DMS153 treated with DMSO at 0.1 percent for 48 hours (cell line): ENCODE measurements around the gene FAM168B.

Experiments
- DNase-seq: peaks from one replicate; lab custom pipeline; 2025; ENCODE audit not compliant: unreplicated experiment; lab: John Stamatoyannopoulos, UW

Gene FAM168B

DNA sequence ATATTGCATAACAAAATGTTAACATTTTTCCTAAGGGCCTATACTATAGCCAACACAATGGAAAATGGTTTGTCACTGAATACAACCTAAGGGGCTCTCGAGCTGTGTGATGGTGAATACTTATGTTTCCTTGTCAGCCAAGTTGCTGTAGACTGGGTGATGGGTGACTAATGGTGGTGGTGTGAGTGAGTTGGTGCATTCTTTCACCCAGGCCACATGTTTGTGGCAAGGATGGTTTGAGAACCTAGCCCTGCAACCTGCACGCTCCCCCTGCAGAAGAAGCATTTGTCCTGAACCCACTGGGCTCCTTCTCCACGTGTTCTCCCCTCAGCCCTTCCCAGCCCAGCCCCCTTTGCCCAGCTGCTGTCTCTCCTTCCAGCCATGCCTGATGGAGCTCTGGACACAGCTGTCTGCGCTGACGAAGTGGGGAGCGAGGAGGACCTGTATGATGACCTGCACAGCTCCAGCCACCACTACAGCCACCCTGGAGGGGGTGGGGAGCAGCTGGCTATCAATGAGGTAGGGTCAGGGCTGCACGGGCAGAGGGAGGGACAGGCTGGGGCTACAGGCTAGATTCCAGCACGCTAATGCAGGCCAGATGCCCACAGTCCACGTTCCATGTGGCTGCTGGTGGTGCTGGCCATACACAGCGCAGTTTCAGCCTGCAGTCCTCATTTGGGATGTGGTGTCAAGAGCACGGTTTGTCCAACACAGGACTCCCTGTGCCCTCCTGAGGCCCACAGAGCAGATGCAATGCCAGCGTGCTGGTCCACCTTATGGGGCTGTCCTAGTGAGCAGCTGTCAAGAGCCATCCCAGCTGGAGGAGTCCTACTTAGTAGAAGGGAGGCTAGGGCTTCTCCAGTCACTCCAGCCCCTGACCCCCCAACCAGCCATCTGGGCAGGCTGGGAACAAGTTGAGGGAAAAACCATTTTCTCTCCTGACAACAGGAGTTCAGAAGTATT is 65.4 kb downstream of the FAM168B start:
- DNase-seq: no peak

DNA sequence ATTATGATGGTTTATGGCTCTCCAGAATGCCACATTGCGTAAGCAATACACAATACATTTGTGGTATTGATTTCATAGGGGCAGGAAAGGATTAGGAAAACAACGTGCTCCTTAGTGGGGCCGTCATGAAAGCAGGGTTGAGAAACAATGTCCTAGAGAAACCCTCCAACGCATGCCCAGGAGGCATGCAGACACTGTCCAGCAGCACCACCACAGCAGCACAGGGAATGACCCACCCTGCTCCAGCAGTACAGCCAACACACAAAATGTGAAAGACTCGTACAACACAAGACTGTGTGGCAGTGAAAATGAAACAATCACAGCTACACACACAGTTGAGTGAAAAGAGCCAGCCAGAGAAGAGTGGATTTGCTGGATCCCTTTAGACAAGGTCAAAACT is 66.3 kb downstream of the FAM168B start:
- DNase-seq: no peak

DNA sequence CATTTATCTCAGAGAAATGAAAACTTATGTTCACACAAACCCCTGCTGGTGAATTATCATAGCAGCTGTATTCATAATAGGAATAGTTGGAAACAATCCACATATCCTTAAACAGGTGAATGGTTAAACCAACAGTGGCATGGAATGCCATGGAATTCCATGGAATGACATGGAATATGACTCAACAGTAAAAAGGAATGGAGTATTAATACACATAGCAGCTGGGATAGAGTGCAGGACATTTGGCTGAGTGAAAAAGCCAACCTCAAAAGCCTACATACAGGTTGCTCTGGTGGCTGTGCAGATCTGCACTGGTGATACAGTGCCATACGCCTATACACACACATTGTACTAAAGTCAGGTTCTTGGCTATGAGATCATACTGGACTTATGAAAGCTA is 69.5 kb downstream of the FAM168B start:
- DNase-seq: no peak

DNA sequence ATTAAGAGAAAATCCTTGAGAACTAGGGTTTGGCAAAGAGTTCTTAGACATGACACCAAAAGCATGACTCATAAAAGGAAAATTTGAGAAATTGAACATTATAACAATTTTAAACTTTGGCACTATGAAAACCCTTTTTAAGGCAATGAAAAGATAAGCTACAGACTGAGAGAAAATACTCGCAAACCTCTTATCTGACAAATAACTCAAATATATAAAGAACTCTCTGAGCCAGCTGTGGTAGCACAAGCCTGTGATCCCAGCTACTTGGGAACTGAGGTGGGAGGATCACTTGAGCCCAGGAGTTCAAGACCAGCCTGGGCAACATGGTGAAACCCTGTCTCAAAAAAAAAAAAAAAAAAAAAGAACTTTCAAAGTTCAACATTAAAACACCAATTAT is 70.5 kb downstream of the FAM168B start:
- DNase-seq: no peak

DNA sequence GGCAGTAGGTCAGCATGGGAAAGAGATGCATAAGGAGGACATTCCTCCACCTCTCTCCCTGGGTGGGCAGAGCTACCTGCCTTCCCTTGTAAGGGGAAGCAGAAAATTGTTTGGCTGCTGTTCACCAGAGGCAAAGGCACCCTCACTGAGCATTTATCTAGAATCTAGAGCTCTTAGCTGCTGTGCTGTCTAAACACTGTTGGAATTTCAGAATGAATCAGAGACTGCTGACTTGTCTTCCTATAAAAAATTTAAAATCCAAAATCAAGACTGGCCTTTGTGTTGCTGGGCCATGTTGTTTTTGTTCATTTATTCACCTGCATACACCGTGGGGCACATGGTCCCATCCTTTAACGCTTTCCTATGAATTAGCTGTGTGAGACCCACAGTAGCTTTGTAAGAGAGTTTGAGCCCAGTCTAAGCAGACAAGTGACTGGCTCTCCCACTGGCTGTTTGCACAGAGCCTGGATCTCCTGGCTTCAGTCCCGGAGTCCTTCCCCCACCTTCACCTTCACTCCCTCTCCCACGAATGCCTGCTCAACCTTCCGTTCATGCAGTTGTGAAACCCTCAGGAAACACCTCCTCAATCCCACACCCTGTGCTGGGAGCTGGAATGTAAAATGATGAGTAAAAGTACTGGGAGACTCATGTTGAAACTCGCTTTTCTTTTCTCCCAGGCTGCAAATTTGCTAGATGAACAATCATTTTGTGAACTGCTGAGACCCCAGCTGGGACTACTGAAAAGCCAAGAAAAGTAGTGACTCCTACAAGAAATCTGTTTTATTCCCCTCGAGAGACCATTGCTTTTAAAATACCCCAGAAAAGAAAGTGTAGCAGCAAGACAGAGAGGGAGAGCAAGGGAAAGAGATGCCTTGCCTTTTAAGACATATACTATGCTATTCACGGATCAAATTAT is 76.2 kb downstream of the FAM168B start:
- no peak for DNase-seq

DNA sequence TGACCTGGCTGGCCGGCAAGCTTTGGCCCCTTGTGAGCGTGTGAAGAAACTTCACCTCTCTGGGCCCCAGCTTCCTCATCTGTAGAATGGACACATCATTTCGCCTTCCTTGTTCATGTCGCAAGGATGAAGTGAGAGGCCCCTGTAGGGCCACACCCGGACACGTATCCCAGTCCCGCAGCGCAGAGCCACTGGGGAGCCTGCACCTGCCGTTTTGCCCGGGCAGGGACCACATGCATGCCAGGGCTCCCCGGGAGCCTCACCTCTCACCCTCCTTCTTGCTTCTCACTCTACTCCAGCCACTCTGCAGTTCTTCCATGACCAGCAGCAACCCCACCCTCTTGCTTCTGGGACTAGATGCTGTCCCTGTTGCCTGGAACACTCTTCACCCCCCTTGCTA is 77.5 kb downstream of the FAM168B start:
- no peak for DNase-seq

DNA sequence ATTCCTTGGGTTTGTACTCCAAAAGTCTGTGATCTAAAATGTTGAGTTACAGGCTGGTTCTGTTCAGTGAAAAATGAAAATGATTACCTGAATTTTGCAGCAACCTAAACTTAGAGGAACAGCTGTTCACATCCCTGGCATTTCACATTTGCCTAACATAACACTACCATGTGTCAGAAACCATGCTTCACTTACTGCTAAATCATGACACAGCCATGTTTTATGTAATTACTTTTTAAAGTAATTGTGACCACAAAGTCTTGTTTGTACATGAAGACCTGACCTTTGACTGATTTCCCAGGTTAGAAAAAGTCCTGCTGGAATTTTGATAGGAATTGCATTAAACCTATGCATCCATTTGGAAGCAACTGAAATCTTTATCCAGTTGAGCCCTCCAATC is 79.1 kb downstream of the FAM168B start:
- no peak for DNase-seq

DNA sequence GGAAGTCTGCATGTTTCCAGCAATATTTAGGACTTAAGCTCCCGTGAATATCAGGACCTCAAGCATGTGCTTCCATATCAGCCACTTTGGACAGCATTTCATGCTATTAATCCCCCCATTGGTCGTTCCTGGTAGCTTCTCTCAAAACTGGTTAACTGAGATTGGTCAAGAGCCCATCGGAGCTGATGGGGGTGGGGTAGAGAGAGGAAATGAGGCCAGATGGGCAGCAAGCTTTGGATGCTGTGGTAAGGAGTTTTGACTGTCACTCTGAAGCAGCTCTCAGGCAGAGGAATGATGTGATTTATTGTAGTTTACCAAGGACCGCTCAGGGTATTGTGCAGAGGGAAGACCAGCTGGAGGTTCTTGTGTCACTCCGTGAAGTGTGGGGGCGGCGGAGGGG is 81.8 kb downstream of the FAM168B start:
- DNase-seq: no peak

DNA sequence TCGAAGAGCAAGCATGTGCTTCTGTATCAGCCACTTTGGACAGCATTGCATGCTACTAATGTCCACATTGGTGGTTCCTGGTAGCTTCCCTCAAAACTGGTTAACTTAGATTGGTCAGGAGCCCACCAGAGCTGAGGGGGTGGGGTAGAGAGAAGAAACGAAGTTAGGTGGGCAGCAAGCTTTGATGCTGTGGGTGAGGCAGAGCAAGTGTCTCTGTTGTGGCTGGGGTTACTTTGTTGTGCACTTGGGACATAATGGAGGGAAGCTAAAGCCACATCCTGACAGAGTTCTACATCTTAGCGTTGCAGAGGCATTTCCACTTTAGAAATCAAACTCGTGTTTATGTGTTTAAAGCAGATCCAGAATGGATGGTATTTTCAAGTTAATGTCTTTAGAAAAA is 82.7 kb downstream of the FAM168B start:
- DNase-seq: no peak

DNA sequence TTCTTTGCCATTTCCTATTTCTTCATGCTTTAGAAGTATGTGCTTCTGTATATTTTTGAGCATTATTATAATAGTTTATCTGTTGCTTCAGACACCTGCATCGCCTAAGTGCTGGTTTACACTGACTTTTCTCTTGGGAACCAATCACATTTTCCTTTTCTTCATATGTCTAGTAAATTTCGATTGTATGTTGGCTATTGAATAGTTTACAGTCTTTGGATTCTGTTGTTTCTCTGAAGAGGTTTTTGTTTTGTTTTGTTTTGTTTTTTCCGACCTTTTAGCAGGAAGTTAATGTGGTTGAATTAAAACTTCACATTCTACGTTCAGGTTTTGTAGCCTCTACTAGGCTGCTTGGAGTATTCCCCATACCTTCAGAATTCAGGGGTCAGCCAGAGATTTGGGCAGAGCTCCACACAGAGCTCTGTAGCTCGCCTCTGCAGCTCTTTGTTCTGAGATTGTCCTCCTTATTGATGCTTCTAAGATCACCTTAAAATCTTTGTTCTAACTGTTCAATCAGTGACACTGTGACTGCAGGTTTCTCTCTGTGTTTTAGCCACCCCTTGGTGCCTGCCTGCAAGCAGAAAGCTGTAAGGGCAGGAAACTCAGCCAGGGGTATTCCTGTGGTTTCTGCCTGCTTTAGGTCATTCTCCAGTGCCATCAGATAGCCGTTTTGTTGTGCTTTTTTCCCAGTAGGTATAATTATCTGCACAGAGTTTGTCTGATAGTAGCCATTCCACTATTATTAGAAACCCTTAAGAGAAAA is 83.4 kb downstream of the FAM168B start:
- DNase-seq: no peak

DNA sequence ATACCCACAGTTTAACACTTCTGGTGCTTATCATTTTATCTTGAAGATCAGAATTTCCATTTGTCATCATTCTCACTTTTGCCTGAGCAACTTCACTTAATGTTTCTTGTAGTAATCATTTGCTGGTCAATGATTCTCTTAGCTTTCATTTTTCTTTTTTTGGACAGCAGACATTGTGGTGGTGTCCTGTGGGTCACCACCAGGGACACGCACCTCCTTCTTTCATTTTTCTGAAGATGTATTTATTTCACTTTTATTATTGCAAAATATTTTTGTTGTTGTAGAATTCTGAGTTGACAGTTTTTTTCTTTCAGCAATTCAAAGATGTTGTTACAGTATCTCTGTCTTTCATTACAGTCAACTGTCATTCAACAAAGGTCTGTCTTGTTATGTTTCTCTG is 84.3 kb downstream of the FAM168B start:
- DNase-seq: no peak

DNA sequence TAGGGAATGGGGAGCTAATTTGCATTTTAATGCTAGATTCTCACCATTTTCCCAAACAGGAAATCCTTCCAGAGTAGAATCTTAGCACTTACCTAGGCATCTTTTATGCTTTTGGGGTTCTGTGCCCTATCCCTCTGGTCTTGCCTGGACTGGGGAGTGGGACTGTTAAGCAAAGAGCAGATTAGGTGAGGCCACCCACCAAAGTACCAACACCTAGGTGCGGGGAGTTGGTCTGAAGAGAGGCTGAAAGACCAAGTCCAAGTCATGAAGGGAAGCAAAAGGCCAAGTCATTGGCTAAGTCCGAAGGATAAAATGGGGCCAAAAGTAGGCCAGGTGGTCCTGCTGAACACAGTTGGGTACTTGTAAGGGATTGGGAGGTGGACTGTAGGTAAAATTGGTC is 86.7 kb downstream of the FAM168B start:
- no peak for DNase-seq

DNA sequence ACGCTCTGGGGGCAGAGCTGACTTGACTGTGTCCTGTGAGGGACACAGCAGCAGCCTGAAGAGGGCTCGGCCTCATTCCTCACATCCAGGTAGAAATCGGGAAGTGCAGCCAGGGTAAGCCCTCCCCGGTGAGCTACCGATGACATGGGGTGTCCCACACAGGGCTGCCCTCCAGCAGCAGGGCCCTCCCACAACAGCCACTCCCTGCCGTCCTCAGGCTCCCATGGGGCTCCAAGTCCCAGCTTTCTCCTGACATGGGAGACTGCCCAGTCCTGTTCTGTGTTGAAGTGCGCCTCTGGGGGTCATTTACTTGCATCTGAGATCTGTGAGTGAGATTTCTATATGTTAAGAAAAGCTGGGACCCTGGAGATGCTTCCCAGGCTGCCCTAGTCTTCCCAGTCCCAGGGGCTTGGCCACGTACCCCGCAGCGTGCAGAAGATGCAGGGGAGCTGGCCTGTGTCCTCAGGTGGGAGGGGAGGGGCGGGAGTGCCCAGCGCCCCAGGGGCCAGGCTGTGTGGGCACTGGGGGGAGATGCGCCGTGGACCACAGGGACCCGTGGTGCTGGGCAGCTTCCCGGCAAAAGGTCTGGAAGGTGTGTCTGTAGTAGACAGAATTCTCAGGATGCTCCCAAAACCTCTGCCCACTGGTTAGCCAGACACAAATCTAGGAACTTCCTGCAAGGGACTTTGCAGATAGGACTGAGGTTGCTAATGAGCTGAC is 87.9 kb downstream of the FAM168B start:
- DNase-seq: no peak

DNA sequence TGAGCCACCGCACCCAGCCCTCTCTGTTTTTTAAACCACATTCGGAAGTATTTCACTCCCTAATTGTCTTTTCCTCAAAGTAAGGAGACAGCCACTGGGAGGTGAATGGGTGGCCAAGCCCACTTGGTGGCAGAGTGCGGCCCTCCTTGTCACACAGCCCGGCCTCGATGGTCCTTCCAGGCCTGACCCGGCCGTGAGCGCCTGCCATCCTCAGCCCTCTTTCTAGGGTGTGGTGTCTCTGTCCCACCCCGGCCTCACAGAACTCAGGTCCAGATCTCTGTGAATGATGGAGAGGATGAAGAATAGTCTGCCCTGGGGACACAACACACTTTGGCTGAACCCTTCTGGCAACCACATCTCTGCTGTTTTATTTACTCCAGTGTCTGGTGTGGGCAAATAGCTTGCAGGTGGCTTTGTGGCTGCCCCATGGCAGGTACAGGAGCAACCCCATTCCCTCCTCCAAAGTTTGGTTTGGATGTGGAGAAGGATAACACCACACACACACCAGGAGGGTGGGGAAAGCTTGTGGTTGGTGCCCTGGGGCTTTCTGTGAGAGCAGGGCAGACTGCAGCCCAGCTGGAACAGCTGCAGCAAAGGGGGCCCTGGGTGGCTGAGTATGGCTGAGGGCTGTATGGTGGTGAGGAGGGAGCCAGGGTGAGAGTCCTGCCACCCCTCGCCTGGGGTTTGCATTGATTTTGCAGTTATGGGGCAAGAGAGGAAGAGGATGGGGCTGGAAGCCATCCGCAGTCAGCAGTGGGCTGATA is 88.6 kb downstream of the FAM168B start:
- DNase-seq: no peak

DNA sequence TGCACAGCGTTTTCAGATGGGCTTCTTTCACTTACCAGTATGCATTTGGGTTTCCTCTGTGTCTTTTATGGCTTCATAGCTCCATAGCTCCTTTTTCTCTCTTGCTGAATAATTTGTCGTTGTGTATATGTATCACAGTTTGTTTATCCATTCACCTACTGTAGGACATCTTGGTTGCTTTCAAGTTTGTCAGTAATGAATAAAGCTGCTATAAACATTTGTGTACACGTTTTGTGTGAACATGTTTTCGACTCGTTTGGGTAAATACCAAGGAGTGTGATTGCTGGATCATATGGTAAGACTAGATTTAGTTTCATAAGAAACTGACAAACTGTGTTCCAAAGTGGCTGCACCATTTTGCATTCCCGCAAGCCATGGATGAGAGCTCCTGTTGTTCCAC is 94.7 kb downstream of the FAM168B start:
- no peak for DNase-seq
